ENCODE measurements around the gene MPPED1.

MPPED1 gene

GRCh38 chr22:43393132-43393843 is 18.5 kb upstream of the MPPED1 start:
- DNase-seq (ENCODE audit: low spot score), result no peak

- DNase-seq (ENCODE audit: low spot score), result no peak
Observed at GRCh38 chr22:43393844-43394474, 17.9 kb upstream of the MPPED1 start.

GRCh38 chr22:43395086-43395695 is 16.6 kb upstream of the MPPED1 start:
- DNase-seq (ENCODE audit: low spot score), result no peak

- DNase-seq (ENCODE audit: low spot score), result no peak
Observed at GRCh38 chr22:43396321-43396933, 15.4 kb upstream of the MPPED1 start.

GRCh38 chr22:43396934-43397457 is 14.8 kb upstream of the MPPED1 start:
- no peak for DNase-seq (ENCODE audit: low spot score)

- DNase-seq (ENCODE audit: low spot score), result no peak
Observed at GRCh38 chr22:43397766-43398165, 14.0 kb upstream of the MPPED1 start.

GRCh38 chr22:43398246-43398645 is 13.6 kb upstream of the MPPED1 start:
- DNase-seq (ENCODE audit: low spot score), result no peak

- DNase-seq (ENCODE audit: low spot score), result no peak
Observed at GRCh38 chr22:43398910-43399309, 12.9 kb upstream of the MPPED1 start.

GRCh38 chr22:43399338-43399979 is 12.4 kb upstream of the MPPED1 start:
- no peak for DNase-seq (ENCODE audit: low spot score)

- no peak for DNase-seq (ENCODE audit: low spot score)
Observed at GRCh38 chr22:43399980-43400358, 11.8 kb upstream of the MPPED1 start.

- DNase-seq (ENCODE audit: low spot score), result no peak
Observed at GRCh38 chr22:43400449-43400848, 11.4 kb upstream of the MPPED1 start.

GRCh38 chr22:43401233-43401632 is 10.6 kb upstream of the MPPED1 start:
- no peak for DNase-seq (ENCODE audit: low spot score)

- no peak for DNase-seq (ENCODE audit: low spot score)
Observed at GRCh38 chr22:43401661-43402060, 10.2 kb upstream of the MPPED1 start.

GRCh38 chr22:43402128-43402527 is 9.7 kb upstream of the MPPED1 start:
- DNase-seq (ENCODE audit: low spot score), result no peak

GRCh38 chr22:43404673-43405385 is 7.0 kb upstream of the MPPED1 start:
- no peak for DNase-seq (ENCODE audit: low spot score)

GRCh38 chr22:43406186-43406790 is 5.5 kb upstream of the MPPED1 start:
- DNase-seq (ENCODE audit: low spot score), result no peak

GRCh38 chr22:43407591-43407990 is 4.2 kb upstream of the MPPED1 start:
- no peak for DNase-seq (ENCODE audit: low spot score)

GRCh38 chr22:43408009-43408408 is 3.8 kb upstream of the MPPED1 start:
- no peak for DNase-seq (ENCODE audit: low spot score)

GRCh38 chr22:43409046-43409445 is 2.8 kb upstream of the MPPED1 start:
- DNase-seq (ENCODE audit: low spot score), result no peak

GRCh38 chr22:43409800-43410199 is 2.0 kb upstream of the MPPED1 start:
- no peak for DNase-seq (ENCODE audit: low spot score)
